Right lobe of liver (tissue), 4 donors: ENCODE results near the gene SULT4A1.

Experiments used
- CTCF ChIP-seq, 4 donors: fragments of 200-600 bp in 3 of 4; fragments of 450-650 bp in 1 of 4; IDR thresholded peaks; one replicate each; pipeline versions ENCODE4 v1.5.1 to v1.8.0; 2016 to 2022; ENCODE audit warnings: antibody characterized with exemption in 4 of 4, mild to moderate bottlenecking in 2 of 4
- POLR2A ChIP-seq: fragments of 450-650 bp; IDR thresholded peaks from one replicate; pipeline ENCODE4 v1.6.1; 2017; ENCODE audit warnings: antibody characterized with exemption, mild to moderate bottlenecking
- donor health status: DM: no; HTN: no; CAD: no.
- donor health status: DM: no; HTN: no; CAD: no.
- donor health status: DM: no; HTN: yes; CAD: no.

- no peak for TF ChIP-seq CTCF (IDR thresholded peaks at IDR 0.05)
- no peak for TF ChIP-seq POLR2A
Observed at GRCh38 chr22:43812890-43813289, 49.4 kb downstream of the SULT4A1 start.
